GM12801 (cell line): ENCODE results near the gene KNSTRN.

Experiments used
- CTCF ChIP-seq: IDR thresholded peaks from one replicate; pipeline ENCODE4 v1.5.1; 2011; ENCODE audit warnings: control low read depth; ENCODE audit not compliant: insufficient read length; ENCODE audit errors: extremely low read depth

KNSTRN gene

GRCh38 chr15:40342416-40343320 is 39.9 kb upstream of the KNSTRN start:
- no peak for TF ChIP-seq CTCF

GRCh38 chr15:40343512-40343911 is 39.0 kb upstream of the KNSTRN start:
- TF ChIP-seq CTCF: no peak

GRCh38 chr15:40344217-40344616 is 38.3 kb upstream of the KNSTRN start:
- TF ChIP-seq CTCF: no peak

- TF ChIP-seq CTCF: no peak
These were observed 37.8 kb upstream of the KNSTRN start for GRCh38 chr15:40344631-40345120.

- no peak for TF ChIP-seq CTCF
These were observed 37.2 kb upstream of the KNSTRN start for GRCh38 chr15:40345225-40345866.

GRCh38 chr15:40345867-40346578 is 36.5 kb upstream of the KNSTRN start:
- no peak for TF ChIP-seq CTCF
